Stimulated activated CD8-positive, alpha-beta memory T cell treated with anti-CD3 and anti-CD28 coated beads, Interleukin-12 subunit alpha, Interleukin-12 subunit beta, amount 100 ng/mL, for 4 hours (primary cell): ENCODE results near the gene ZNF853.
"Not testable (repeated sequence)": the region's sequence is repeated elsewhere in the genome, so short reads cannot be mapped to it uniquely, and the experiment has no call there.

Experiments used
- DNase-seq: peaks from one replicate; pipeline ENCODE4 v3.0.0-alpha.2; 2020; ENCODE audit warnings: low read depth

Gene ZNF853

GRCh38 chr7:6606866-6607583, 8.4 kb upstream of the ZNF853 start:
- no peak for DNase-seq

GRCh38 chr7:6607651-6608051, 7.8 kb upstream of the ZNF853 start:
- DNase-seq: no peak

- no peak for DNase-seq
Observed at GRCh38 chr7:6608081-6608480, 7.3 kb upstream of the ZNF853 start.

- DNase-seq: no peak
Observed at GRCh38 chr7:6608794-6609193, 6.6 kb upstream of the ZNF853 start.

GRCh38 chr7:6612819-6613218, 2.6 kb upstream of the ZNF853 start:
- DNase-seq: no peak

- no peak for DNase-seq
Observed at GRCh38 chr7:6613706-6614105, 1.7 kb upstream of the ZNF853 start.

GRCh38 chr7:6615723-6616555, 529 bp downstream of the ZNF853 start:
- DNase-seq: no peak

- DNase-seq: no peak
Observed at GRCh38 chr7:6616854-6617643, 1.6 kb downstream of the ZNF853 start.

GRCh38 chr7:6618621-6619020, 3.2 kb downstream of the ZNF853 start:
- no peak for DNase-seq

- DNase-seq: no peak
Observed at GRCh38 chr7:6619961-6620360, 4.6 kb downstream of the ZNF853 start.

GRCh38 chr7:6621195-6622133, 6.1 kb downstream of the ZNF853 start:
- no peak for DNase-seq

GRCh38 chr7:6622134-6622710, 6.8 kb downstream of the ZNF853 start:
- no peak for DNase-seq

GRCh38 chr7:6623589-6624245, 8.3 kb downstream of the ZNF853 start:
- DNase-seq: no peak

GRCh38 chr7:6624246-6624611, 8.8 kb downstream of the ZNF853 start:
- DNase-seq: no peak

- no peak for DNase-seq
Observed at GRCh38 chr7:6628045-6628444, 12.6 kb downstream of the ZNF853 start.

- no peak for DNase-seq
Observed at GRCh38 chr7:6630007-6630849, 14.8 kb downstream of the ZNF853 start.

- no peak for DNase-seq
Observed at GRCh38 chr7:6631605-6632004, 16.2 kb downstream of the ZNF853 start.

GRCh38 chr7:6634021-6634420, 18.6 kb downstream of the ZNF853 start:
- DNase-seq: no peak

GRCh38 chr7:6634971-6635370, 19.6 kb downstream of the ZNF853 start:
- not testable (repeated sequence) for DNase-seq
